Activated T-cell treated with anti-CD3 and anti-CD28 coated beads, Interleukin-2, amount 50 U/mL, for 1 hour (primary cell): ENCODE data around the gene BTBD3.

Experiments used
- DNase-seq: peaks from one replicate; pipeline ENCODE4 v3.0.0-alpha.2; 2020

Gene BTBD3

GRCh38 chr20:11918391-11918845 is 725 bp downstream of the BTBD3 start:
- no peak for DNase-seq

GRCh38 chr20:11918981-11919380 is 1.3 kb downstream of the BTBD3 start:
- DNase-seq: no peak

- DNase-seq: no peak
Measured at GRCh38 chr20:11919581-11919980, 1.9 kb downstream of the BTBD3 start.

GRCh38 chr20:11920083-11920482 is 2.4 kb downstream of the BTBD3 start:
- no peak for DNase-seq

- no peak for DNase-seq
Measured at GRCh38 chr20:11921321-11921720, 3.6 kb downstream of the BTBD3 start.

- no peak for DNase-seq
Measured at GRCh38 chr20:11922561-11922960, 4.9 kb downstream of the BTBD3 start.

- DNase-seq: no peak
Measured at GRCh38 chr20:11924923-11925322, 7.2 kb downstream of the BTBD3 start.

DNA sequence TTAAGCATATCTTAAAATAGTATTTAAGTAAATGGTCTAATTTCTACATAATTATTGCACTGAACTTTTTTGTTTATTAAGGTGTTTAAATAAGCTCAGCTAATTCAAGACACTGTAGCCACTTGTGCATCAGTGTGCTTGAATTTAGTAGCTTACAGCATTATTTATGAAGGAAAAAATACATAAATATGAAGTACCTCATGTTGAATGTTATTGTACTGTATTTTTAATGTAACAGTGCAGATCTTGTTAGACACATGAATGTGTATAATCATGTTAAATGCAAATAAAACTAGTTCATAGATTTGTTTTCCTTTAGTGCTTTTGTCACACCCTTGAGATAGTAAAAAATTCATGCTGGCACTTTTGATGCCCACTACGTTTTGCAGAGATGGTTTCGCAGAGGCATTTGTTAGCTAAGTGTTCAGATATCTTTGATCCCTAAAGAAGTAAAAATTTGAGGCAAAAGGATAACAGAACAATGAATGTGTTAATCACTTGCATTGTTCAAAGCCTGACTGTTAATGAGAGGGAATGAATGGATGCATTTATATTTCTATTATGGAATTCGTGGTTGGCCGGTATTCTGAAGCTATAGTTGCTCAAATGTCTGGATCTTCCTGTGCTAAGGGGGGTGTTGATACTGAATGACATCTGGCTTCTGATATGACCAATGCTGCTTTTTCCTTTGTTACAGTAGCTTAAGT is 8.8 kb downstream of the BTBD3 start:
- DNase-seq: no peak

DNA sequence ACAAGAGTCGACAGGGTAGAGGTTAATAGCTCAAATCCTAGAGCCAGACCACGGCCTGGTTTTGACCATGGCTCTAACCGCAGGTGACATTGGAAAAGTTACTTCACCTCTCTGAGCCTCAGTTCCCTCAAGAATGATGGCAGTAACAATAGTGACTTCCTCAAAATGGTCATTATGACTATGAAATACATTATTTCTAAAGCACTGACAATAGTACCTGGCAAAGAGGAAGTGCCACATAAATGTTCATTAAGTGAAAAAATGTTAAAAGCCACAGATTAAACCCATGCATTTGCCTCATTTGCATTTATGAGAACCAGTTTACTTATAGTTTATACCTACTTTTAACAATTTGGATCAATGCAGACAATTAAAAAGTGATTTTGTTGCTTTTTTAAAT is 12.3 kb downstream of the BTBD3 start:
- DNase-seq: no peak

DNA sequence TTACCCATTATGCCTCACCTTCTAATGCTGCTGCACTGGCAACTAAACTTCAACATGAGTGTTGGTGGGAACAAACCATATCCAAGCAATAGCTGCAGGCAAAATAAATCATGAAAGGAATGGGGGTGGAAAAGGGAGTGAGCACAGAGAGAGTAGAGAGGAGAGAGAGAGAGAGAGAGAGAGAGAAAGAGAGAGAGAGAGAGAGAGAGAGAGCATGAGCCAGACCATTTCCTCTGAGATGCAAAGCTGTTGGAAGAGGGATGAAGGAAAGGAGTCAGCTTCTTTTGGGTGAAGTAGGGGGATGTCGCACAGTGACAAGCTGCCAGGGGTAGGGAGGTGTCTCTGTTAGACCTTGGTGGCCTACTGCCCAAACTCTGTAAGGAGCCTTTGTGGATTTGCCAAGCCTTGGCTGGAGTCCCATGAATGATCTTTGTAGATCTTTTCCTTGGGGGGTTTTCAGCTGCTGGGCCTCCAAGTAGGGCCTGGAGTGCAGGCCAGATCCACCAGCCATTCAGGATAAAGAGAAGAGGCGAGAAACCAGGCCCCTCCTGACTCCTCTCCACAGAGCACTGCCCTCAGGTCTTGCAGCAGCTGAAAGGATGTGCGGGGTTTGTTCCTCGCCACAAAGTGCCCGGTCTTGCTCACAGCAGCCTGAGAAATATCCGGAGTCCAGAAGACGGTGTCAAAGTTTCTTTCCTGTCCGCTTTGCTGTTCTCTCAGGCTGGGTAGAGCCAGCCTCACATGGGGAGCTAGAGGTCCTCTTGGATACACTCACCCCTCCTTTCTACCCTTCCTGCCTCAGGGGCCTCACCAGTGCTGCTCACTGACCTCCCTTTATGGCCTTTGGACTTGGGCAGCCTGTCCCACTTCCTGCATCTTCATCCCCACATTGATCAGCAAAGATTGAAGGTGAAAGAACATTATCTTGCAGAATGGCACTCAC is 17.8 kb downstream of the BTBD3 start:
- DNase-seq: no peak

DNA sequence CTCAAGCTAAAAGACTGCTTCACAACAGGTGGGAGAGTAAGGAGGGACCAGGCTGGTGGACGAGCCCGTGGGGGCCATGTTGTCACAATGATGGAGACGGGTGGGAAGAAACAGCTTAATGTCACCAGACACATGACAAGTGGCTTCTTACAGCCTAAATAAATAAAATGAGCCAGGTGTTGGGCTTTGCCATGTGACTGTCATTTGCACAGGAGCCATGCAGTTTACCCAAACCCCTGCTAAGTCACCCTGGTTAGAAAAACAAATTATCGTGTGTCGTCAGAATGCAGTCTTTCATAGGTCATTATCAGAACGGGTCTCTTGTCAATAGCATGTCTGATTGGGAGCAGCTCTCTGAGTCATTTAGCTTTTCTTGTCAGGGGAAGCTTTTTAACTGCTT is 18.5 kb downstream of the BTBD3 start:
- no peak for DNase-seq

DNA sequence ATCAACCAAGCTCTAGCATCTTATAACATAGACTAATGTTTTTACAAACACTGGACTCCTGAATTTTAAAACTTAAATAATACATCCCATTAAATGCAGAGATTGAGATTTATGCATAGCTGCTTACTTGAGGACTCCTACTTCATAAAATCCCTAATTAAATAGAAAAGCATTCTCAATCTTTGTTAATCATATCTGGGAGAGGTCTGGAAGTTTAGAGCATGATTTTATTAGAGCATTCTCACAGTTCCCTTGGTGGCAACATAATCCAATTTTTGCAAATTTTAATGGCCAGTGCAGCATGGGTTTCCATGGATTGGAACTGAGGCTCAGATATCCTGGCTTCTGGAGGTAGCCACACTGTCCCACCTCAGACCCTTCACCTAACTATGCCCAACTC is 19.5 kb downstream of the BTBD3 start:
- DNase-seq: no peak

DNA sequence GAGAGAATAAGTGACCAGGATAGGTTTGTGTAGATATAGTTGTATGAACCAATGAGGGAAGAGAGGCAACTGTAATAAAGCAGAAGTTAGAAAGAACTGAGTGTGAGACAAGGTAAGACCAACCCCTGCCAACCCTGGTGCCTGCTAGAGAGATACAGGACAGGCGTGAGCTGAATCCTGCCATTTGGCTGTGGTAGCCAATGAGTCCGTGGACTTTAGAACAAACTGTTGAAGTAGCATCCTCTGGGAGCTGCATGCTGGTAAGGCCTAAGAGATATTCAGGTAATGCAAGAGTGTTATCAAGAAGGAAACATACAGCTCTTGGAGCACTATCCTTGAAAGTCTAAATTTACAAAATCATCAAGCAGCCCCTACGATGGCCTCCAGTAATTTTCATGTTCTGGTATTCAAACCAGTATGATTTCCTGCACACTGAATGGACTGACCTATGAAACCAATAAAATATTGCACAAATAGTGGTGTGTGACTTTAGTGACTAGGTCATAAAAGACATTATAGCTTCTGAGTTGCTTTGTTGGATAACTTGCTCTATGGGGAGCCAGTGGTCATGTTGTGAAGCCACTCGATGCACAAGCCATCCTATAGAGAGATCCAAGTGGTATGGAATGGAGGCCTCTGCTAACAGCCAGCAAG is 24.0 kb downstream of the BTBD3 start:
- no peak for DNase-seq

DNA sequence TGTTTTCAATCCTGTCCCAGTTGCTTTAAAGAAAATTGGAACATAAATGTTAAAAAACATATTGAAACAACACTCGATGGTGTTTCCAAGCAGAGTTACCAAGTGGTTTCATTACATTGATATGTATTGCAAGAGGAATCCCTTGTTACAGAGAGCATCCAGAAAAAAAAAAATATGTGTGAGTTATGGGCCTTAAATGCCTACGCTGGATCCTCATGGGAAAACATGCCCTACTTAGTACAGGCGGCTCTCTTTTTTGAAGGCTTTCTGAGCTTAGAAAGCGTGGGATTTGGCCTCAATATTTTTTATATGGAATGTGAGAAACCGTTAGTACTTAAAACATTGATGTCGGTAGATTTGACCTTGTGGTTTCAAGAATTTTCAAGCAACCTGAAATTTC is 26.1 kb downstream of the BTBD3 start:
- DNase-seq: no peak

DNA sequence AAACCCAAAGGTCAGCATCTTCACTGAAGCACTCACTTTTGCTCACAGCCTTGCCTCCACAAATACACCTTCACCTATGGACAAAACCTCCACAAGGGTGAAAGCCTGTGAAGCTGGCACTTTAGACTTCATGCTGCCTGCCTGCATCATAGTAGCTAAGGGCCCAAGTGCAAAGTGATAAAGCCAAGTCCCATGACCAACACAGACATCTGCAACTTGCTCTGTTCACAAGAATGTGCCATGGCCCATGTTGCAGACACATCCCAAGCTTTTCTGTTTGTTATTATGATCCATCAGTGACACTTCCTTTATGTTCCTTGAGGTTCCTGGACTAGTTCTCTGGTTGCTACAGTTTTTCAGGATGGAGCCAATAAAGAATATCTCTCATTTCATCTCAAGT is 31.1 kb downstream of the BTBD3 start:
- no peak for DNase-seq

- DNase-seq: no peak
Measured at GRCh38 chr20:11949711-11950110, 32.0 kb downstream of the BTBD3 start.

DNA sequence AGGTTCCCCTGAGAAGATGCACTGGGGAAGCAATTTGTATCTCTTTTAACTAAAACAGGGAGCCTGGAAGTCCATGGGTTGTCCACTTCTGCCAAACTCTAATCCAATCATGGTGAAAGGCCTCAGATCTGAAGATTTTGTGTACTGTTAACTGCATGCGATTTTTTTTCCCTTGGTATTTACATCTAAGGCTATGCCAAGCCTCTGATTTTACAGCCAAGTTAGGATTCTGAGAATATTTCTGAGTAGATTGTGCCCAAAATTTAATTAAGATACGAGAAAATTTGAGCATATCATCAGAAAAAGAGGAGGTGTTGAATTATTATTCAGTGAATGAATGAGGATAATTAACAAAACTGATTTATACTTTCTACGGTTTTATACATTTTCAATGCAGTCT is 34.0 kb downstream of the BTBD3 start:
- no peak for DNase-seq

GRCh38 chr20:11952639-11953038 is 34.9 kb downstream of the BTBD3 start:
- no peak for DNase-seq

- no peak for DNase-seq
Measured at GRCh38 chr20:11957911-11958310, 40.2 kb downstream of the BTBD3 start.

DNA sequence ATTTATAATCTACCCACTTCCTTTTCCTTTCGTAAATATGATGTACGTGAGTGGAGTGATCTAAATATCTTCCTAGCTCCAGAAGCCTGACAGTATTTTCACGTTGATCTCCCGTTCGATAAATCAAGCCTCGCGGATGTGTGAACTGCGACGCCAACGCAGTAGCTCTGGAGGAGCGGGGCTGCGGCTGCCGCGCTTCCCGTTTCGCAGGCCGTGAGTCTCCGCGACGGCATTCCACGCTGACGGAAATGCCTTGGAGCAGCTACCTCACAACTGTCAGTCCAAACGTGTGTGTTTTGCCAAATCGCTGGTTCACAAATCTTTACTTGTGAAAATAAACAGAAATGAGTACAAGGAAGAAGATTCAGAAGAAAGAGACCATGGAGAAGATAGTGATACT is 41.2 kb downstream of the BTBD3 start:
- DNase-seq: no peak

DNA sequence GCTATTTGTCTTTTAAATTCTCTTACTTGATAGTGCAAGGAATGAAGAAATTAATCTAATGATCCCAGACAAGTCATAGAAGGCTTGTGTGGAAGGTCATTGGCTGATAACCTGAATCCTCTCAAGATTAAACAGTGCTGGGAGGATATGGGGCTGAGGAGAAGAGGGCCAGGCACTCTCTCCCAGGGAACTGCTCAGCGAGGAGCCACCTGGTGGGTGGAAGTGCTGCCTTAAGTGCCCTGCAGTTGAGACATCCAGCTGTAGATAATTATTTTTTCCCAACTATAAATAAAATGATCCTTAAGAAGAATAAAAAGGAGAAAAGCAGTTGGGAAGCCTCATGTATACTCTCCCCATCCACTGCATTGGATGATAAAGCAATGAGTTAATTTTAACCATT is 47.9 kb downstream of the BTBD3 start:
- no peak for DNase-seq

DNA sequence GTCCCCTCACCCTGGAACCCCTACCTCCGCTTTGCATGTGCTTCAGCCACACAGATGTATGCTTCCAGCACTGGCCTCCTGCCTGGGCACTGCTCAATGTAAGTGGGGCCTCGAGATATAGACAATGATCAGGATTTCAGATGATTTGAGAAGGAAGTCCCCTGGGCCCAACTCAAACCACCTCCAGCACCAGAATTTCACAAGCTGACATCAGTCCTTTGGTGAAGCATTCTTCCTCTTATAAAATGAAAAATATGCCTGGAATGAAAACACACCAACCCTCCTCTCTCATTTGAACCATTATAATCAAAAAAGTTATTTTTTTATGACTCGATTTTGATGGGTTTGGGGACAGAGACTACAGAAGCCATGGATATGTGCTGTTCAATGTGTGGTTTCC is 48.5 kb downstream of the BTBD3 start:
- DNase-seq: no peak

GRCh38 chr20:11970243-11970836 is 52.6 kb downstream of the BTBD3 start:
- no peak for DNase-seq
